BLaER1 treated with 17β-estradiol and CSF1 and Interleukin-3, amounts not matched to agents 10 nM and 100 nM (cell line): ENCODE data around the gene STAC3.

Experiments
- H3K27ac ChIP-seq, 11 experiments: shearing (Covaris generic); formaldehyde crosslinking; 2 replicates each; pipeline ENCODE4 v1.8.1; 2022
- H3K27me3 ChIP-seq, 11 experiments: shearing (Covaris generic); formaldehyde crosslinking; 2 replicates each; pipeline ENCODE4 v1.8.1; 2022
- H3K36me3 ChIP-seq, 11 experiments: shearing (Covaris generic); formaldehyde crosslinking; 2 replicates each; pipeline ENCODE4 v1.8.1; 2022
- H3K4me1 ChIP-seq, 10 experiments: shearing (Covaris generic); formaldehyde crosslinking; 2 replicates each; pipeline ENCODE4 v1.8.1; 2022
- H3K4me2 ChIP-seq, 11 experiments: shearing (Covaris generic); formaldehyde crosslinking; 2 replicates each; pipeline ENCODE4 v1.8.1; 2022
- H3K4me3 ChIP-seq, 10 experiments: shearing (Covaris generic); formaldehyde crosslinking; 2 replicates each; pipeline ENCODE4 v1.8.1; 2022
- H3K9ac ChIP-seq, 11 experiments: shearing (Covaris generic); formaldehyde crosslinking; 2 replicates each; pipeline ENCODE4 v1.8.1; 2022
- H3K9me3 ChIP-seq, 11 experiments: shearing (Covaris generic); formaldehyde crosslinking; replicated peaks in 1 of 11; 2 replicates each; pipeline ENCODE4 v1.8.1; 2022
- H4K20me1 ChIP-seq, 11 experiments: shearing (Covaris generic); formaldehyde crosslinking; 2 replicates each; pipeline ENCODE4 v1.8.1; 2022
- Cebpa-rat ChIP-seq, 11 experiments: shearing (Covaris generic); IDR thresholded peaks; 2 replicates each; pipeline ENCODE4 v1.8.1; 2022

Gene STAC3

DNA sequence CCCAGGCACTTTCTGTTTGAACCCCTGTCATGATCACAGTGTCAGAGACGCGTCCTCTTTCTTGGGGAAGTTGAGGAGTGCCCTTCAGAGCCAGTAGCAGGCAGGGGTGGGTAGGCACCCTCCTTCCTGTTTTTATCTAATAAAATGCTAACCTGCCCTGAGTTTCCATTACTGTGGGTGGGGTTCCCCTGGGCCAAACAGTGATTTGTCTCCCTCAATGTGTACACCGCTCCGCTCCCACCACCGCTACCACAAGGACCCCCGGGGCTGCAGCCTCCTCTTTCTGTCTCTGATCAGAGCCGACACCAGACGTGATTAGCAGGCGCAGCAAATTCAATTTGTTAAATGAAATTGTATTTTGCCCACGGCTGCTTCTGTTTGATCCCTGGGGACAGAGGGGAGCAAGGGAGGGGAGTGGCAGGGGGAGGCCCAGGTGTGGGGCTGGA, 16.4 kb downstream of the STAC3 start:
- Histone ChIP-seq H3K4me3 (0 out of 20 replicates have a peak overlapping the region, but pooled peaks of 3 of the 10 experiments have one; percentile 0 to 11 (median 5)), H3K9ac (peak overlapping the region in 6 of 11 experiments; percentile 4 to 42 (median 16); a peak in 4 of 22 replicates), H3K27ac (0 out of 22 replicates have a peak overlapping the region, but pooled peaks of 1 of the 11 experiments have one; percentile 14), H3K4me1 (peaks cover 71 to 94% (median 85%) of the 10 kb centered on the region in 10 experiments), H3K4me2 (peak overlapping the region; percentile 38 to 100 (median 97)), H3K9me3 (no peaks in the 10 kb centered on the region), H4K20me1 (peaks cover 27 to 92% (median 88%) of the 10 kb centered on the region in 11 experiments; a peak in 21 of 22 replicates), H3K36me3 (peaks cover 32 to 57% (median 51%) of the 10 kb centered on the region in 11 experiments), H3K27me3 (peaks cover 45 to 77% (median 72%) of the 10 kb centered on the region in 11 experiments)
- no peak for TF ChIP-seq Cebpa-rat (IDR thresholded peaks at IDR 0.05)

DNA sequence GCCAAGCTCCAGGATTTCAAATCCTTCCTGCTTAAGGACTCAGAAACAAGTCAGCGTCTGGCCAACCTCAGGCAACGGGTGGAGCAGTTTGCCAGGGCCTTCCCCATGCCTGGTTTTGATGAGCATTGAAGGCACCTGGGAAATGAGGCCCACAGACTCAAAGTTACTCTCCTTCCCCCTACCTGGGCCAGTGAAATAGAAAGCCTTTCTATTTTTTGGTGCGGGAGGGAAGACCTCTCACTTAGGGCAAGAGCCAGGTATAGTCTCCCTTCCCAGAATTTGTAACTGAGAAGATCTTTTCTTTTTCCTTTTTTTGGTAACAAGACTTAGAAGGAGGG, 16.8 kb downstream of the STAC3 start:
- Histone ChIP-seq H3K27ac (peak overlapping the region in 2 of 11 experiments; percentile 6 to 14; a peak in 2 of 22 replicates), H3K4me1 (peaks cover 67 to 92% (median 83%) of the 10 kb centered on the region in 10 experiments), H3K4me3 (peak overlapping the region in 2 of 10 experiments; percentile 0 to 5; a peak in 1 of 20 replicates), H3K36me3 (peaks cover 32 to 57% (median 51%) of the 10 kb centered on the region in 11 experiments), H3K9me3 (no peaks in the 10 kb centered on the region), H3K27me3 (peaks cover 45 to 73% (median 68%) of the 10 kb centered on the region in 11 experiments), H3K4me2 (peak overlapping the region; percentile 38 to 100 (median 97)), H4K20me1 (peaks cover 27 to 92% (median 88%) of the 10 kb centered on the region in 11 experiments; a peak in 21 of 22 replicates), H3K9ac (peak overlapping the region in 8 of 11 experiments; percentile 0 to 42 (median 16); a peak in 6 of 22 replicates)
- no peak for TF ChIP-seq Cebpa-rat (IDR thresholded peaks at IDR 0.05)

DNA sequence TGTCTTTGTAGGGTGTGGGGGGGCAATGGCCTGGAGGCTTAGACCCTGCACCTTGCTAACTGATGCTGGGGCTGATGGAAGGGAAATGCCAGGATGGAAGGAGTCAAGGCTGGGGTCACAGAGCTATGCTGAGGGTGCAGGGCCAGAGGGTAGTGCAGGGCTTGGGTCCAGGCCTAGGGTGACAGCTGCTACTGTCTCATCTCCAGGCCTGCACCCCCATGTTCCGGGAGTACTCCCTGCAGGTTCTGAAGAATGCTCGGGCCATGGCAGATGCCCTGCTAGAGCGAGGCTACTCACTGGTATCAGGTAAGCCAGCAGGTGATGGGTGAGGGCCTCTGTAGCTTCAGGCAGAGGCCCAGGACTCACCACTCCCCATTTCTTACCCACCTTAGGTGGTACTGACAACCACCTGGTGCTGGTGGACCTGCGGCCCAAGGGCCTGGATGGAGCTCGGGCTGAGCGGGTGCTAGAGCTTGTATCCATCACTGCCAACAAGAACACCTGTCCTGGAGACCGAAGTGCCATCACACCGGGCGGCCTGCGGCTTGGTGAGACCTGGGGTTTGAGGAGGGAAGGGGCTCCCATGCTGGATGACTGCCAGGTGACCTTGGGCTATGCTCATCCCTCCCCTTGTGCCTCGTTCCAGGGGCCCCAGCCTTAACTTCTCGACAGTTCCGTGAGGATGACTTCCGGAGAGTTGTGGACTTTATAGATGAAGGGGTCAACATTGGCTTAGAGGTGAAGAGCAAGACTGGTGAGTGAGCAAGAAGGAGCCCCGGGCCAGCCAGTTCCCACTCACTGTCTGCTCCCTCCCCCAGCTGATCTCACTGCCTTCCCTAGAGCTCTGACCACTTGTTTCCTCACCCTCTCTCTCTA, 17.4 kb downstream of the STAC3 start:
- H3K27ac ChIP-seq, result peak overlapping the region in 2 of 11 experiments; percentile 6 to 14; a peak in 2 of 22 replicates
- peaks cover 41 to 67% (median 62%) of the 10 kb centered on the region in 11 experiments for H3K27me3 ChIP-seq
- no peaks in the 10 kb centered on the region for H3K9me3 ChIP-seq
- H3K4me3 ChIP-seq, result peak overlapping the region in 1 of 10 experiments; percentile 0; a peak in 1 of 20 replicates
- peak overlapping the region in 8 of 11 experiments; percentile 0 to 42 (median 17); a peak in 6 of 22 replicates for H3K9ac ChIP-seq
- peak overlapping the region; percentile 38 to 100 (median 97) for H3K4me2 ChIP-seq
- H3K4me1 ChIP-seq, result peaks cover 70 to 92% (median 84%) of the 10 kb centered on the region in 10 experiments
- TF ChIP-seq Cebpa-rat (IDR thresholded peaks at IDR 0.05), result no peak
- H3K36me3 ChIP-seq, result peaks cover 32 to 57% (median 51%) of the 10 kb centered on the region in 11 experiments
- H4K20me1 ChIP-seq, result peaks cover 27 to 88% (median 85%) of the 10 kb centered on the region in 11 experiments; a peak in 21 of 22 replicates

DNA sequence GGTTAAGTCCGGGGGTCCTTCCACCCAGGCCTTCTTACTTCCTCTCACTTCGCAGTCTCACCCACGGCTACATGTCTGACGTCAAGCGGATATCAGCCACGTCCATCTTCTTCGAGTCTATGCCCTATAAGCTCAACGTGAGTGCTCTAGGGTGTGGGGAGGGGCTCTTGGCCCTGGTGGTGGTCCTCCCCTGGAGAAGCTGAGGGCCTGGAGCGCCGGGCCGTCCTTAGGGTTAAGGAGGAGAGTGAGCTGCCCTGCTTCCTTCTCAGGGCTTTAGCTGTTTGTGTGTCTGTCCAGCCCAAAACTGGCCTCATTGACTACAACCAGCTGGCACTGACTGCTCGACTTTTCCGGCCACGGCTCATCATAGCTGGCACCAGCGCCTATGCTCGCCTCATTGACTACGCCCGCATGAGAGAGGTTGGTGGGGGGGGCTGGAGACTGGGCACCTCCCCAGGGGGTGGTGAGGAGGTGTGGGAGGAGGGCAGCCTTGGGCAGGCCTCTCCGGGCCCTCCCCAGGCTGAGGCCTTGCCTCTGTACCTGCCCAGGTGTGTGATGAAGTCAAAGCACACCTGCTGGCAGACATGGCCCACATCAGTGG, 18.7 kb downstream of the STAC3 start:
- H3K9ac ChIP-seq, result peak overlapping the region in 6 of 11 experiments; percentile 15 to 89 (median 84); a peak in 6 of 22 replicates
- no peaks in the 10 kb centered on the region for H3K9me3 ChIP-seq
- peaks cover 32 to 57% (median 51%) of the 10 kb centered on the region in 11 experiments for H3K36me3 ChIP-seq
- H3K27me3 ChIP-seq, result peaks cover 34 to 59% (median 53%) of the 10 kb centered on the region in 11 experiments
- peak overlapping the region; percentile 97 to 100 (median 99); a peak in 19 of 22 replicates for H3K4me2 ChIP-seq
- H3K4me1 ChIP-seq, result peaks cover 71 to 90% (median 84%) of the 10 kb centered on the region in 10 experiments
- H3K27ac ChIP-seq, result no peak overlapping the region
- H4K20me1 ChIP-seq, result peaks cover 27 to 75% (median 72%) of the 10 kb centered on the region in 11 experiments; a peak in 21 of 22 replicates
- no peak for TF ChIP-seq Cebpa-rat (IDR thresholded peaks at IDR 0.05)
- H3K4me3 ChIP-seq, result 0 out of 20 replicates have a peak overlapping the region, but pooled peaks of 1 of the 10 experiments have one; percentile 9

- Histone ChIP-seq H4K20me1 (peaks cover 27 to 68% (median 64%) of the 10 kb centered on the region in 11 experiments; a peak in 21 of 22 replicates), H3K4me1 (peaks cover 77 to 94% (median 92%) of the 10 kb centered on the region in 10 experiments), H3K9ac (peak overlapping the region; percentile 79 to 89 (median 86); a peak in 20 of 22 replicates)
These were observed 19.5 kb downstream of the STAC3 start for GRCh38 chr12:57231276-57232021.

DNA sequence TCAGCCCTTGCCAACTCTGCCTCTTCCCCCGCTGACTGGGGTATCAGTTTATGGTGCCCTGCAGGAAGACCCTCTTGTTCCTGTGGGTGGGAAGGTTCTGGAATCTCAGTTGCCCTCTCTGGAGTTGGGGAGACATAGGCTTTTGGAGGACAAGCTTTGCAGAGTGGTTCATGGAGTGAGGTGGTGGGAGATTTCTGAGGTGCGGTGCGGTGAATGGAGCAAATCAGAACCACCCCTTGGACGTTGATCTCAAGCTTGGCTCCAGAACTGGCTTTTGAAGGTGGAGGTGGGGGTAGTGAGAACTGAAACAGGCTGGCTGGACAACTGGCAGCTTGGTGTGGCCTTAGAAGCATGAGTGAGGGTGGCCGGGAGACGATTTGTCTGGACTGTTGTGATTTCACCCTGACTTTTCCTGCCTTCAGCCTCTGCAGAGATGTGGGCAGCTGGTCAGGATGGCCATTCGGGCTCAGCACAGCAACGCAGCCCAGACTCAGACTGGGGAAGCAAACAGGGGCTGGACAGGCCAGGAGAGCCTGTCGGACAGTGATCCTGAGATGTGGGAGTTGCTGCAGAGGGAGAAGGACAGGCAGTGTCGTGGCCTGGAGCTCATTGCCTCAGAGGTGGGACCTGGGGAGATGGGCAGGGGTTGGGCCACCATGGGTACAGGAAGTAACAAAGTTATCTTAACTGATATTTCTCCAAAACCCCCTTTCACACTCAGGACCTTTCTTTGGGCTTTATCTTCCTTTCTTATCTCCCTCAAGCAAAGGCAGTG, 20.4 kb downstream of the STAC3 start:
- H4K20me1 ChIP-seq, result peaks cover 18 to 65% (median 55%) of the 10 kb centered on the region in 11 experiments; a peak in 21 of 22 replicates
- peak overlapping the region; percentile 97 to 100 (median 99) for H3K4me2 ChIP-seq
- H3K27ac ChIP-seq, result peak overlapping the region; percentile 75 to 87 (median 83)
- H3K27me3 ChIP-seq, result peaks cover 34 to 59% (median 52%) of the 10 kb centered on the region in 11 experiments
- no peak for TF ChIP-seq Cebpa-rat (IDR thresholded peaks at IDR 0.05)
- peaks cover 80 to 94% (median 90%) of the 10 kb centered on the region in 10 experiments for H3K4me1 ChIP-seq
- H3K9ac ChIP-seq, result peak overlapping the region; percentile 79 to 89 (median 86)
- H3K4me3 ChIP-seq, result peak overlapping the region; percentile 60 to 95 (median 80)
- H3K36me3 ChIP-seq, result peaks cover 32 to 51% (median 49%) of the 10 kb centered on the region in 11 experiments
- no peaks in the 10 kb centered on the region for H3K9me3 ChIP-seq

More at GRCh38 chr12:57231276-57232021, 19.5 kb downstream of the STAC3 start:
- Histone ChIP-seq H3K27me3 (peaks cover 34 to 59% (median 52%) of the 10 kb centered on the region in 11 experiments), H3K4me2 (peak overlapping the region; percentile 97 to 100 (median 99)), H3K4me3 (peak overlapping the region; percentile 60 to 95 (median 80); a peak in 19 of 20 replicates), H3K36me3 (peaks cover 32 to 57% (median 51%) of the 10 kb centered on the region in 11 experiments), H3K27ac (no peak overlapping the region; a peak in 1 of 22 replicates), H3K9me3 (no peaks in the 10 kb centered on the region)
- no peak for TF ChIP-seq Cebpa-rat (IDR thresholded peaks at IDR 0.05)
